Small intestine (tissue), 7 donors: ENCODE measurements around the gene LRRC27. TPM values are rescaled to one million over a fixed set of nuclear protein-coding genes. Genes with fewer than 3 reads are reported as not detected.

ENCODE experiments used
- DNase-seq, 2 donors: peaks; one replicate each; pipeline versions ENCODE4 v3.0.0 to v3.0.0-alpha.2; 2013
- FAIRE-seq: peaks from 2 replicates; lab custom pipeline; 2012; peaks lifted over from hg19 to GRCh38; lab: Jason Lieb, UNC
- H3K27ac ChIP-seq, 3 donors: one replicate each; pipeline ENCODE4 v1.5.1; 2013; ENCODE audit warnings: low read length in 2 of 3, mild to moderate bottlenecking in 2 of 3, control low read depth in 1 of 3, inconsistent platforms in 1 of 3, low read depth in 1 of 3, moderate library complexity in 1 of 3
- H3K27me3 ChIP-seq, 3 donors: one replicate each; pipeline ENCODE4 v1.6.1; 2013; ENCODE audit warnings: low read length in 3 of 3, inconsistent platforms in 1 of 3; ENCODE audit not compliant: control insufficient read depth in 3 of 3, insufficient read depth in 3 of 3
- H3K36me3 ChIP-seq, 3 donors: one replicate each; pipeline ENCODE4 v1.6.1; 2013; ENCODE audit warnings: low read length in 3 of 3, inconsistent platforms in 1 of 3, low read depth in 1 of 3, mild to moderate bottlenecking in 1 of 3, moderate library complexity in 1 of 3; ENCODE audit not compliant: control insufficient read depth in 3 of 3, insufficient read depth in 2 of 3
- H3K4me1 ChIP-seq, 3 donors: one replicate each; pipeline ENCODE4 v1.6.1; 2013; ENCODE audit warnings: low read length in 2 of 3, inconsistent platforms in 1 of 3, low read depth in 1 of 3, mild to moderate bottlenecking in 1 of 3, moderate library complexity in 1 of 3; ENCODE audit not compliant: control insufficient read depth in 3 of 3, insufficient read depth in 2 of 3
- H3K4me3 ChIP-seq, 3 donors: one replicate each; pipeline ENCODE4 v1.5.1; 2013; ENCODE audit warnings: low read length in 3 of 3, control low read depth in 1 of 3, inconsistent platforms in 1 of 3, low read depth in 1 of 3, mild to moderate bottlenecking in 1 of 3, moderate library complexity in 1 of 3
- H3K9me3 ChIP-seq, 2 donors: one replicate each; pipeline ENCODE4 v1.6.1; 2013; ENCODE audit warnings: low read depth in 1 of 2, low read length in 1 of 2; ENCODE audit not compliant: control insufficient read depth in 2 of 2, insufficient read depth in 1 of 2
- WGBS, 3 donors: extraction: QIAGEN DNeasy Blood & Tissue Kit; methylation state at CpG; one replicate each; pipeline ENCODE4 v1.1.7; 2013; 5-methylcytosine and 5-hydroxymethylcytosine counted together
- polyA plus RNA-seq, 4 donors: library from polyadenylated mRNA; stranded (reverse) in 3 of 4; unstranded in 1 of 4; fragments of 200-250 nt in 3 of 4; fragments of 120-200 nt in 1 of 4; gene quantifications; one replicate each; pipeline versions ENCODE4 v1.2.1 to v1.2.3, GENCODE V29; 2013
- donor health status: healthy with polysubstance abuse.
- donor health status: control.
- donor health status: control.
- donor health status: Bipolar disorder and iron deficiency.
- donor health status: healthy.

Gene LRRC27
- polyA plus RNA-seq, 4 donors = 4.7 to 14.1 (median 8.8) TPM

DNA sequence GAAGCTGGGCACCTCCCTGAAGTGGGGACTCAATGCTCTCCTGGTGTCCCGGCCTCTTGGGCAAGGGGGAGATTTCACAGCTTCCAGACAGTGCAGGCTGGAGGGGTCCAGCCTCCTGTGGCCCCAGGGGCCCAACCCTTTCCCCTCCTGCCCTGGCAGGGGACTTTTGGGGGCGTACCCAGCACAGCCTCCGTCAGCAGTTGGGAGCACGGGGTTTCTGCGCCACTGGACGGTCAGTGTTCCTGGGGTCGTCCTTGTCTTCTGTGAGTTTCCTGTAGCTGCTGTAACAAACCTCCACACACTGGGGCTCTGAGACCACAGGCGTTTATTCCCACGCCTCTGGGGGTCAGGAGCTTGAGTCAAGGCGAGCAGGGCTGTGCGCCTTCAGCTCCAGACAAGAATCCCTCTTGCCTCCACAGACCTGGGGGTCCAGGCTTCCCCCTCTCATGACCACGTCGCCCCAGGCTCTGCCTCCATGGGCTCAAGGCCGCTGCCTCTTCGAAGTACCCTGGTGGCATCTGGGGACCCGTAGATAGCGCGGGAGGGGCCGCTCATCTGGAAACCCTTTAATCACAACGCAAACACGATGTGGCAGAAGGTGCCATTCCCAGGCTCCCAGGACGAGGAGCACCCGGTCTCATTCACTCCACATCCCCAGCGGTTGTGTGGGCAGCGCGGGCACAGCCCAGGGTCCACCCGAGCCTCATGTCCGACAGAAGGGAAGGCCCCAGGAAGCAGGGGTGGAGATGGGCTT, 79.0 kb downstream of the LRRC27 start:
- WGBS, 3 donors = 81 to 87% (median 81%) methylated on average over 28 of the region's 28 CpGs
- DNase-seq (no peak), FAIRE-seq (no peak)
- Histone ChIP-seq H3K4me3 (no peak overlapping the region), H3K27ac (peak overlapping the region in 2 of 3 donors; percentile 69 to 78), H3K9me3 (no peaks in the 10 kb centered on the region), H3K36me3 (peaks cover 0 to 92% (median 0%) of the 10 kb centered on the region in 3 donors), H3K27me3 (no peaks in the 10 kb centered on the region), H3K4me1 (peaks cover 3 to 78% (median 10%) of the 10 kb centered on the region in 3 donors)

DNA sequence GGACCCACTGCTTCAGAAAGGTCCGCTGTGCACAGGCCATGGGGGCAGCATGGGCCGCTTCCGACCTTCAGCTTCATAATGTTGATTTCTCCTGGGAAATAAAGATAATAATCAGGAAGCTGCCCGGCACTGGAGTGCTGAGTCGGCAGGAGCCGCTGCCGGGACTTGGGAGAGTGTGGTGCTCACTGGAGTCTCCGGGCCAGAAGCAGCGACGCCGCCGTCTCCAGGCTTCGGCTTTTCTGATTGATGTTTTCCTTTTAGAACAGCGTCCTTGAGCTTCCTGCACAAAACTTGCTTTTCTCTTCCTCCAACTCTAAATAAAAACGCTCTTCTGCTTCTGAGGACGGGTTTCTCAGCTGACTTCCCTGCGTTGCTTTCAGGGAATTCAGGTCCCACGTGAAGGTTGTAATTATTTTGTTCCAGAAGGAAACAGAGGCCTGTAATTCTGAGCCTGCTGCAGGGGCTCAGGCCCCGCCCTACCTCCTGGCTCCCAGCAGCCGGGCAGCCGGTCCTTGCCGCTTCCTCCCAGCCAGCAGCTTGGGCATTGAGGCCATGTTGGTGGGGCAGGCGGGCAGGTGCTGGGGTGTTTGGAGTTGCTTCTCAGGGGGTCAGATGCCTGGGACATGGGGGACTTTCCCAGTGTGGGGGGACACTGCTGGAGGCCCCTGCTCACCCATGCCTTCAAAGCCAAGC, 79.7 kb downstream of the LRRC27 start:
- H3K27ac ChIP-seq = peak overlapping the region in 2 of 3 donors; percentile 69 to 78
- peaks cover 0 to 92% (median 0%) of the 10 kb centered on the region in 3 donors for H3K36me3 ChIP-seq
- H3K4me1 ChIP-seq = peaks cover 3 to 81% (median 10%) of the 10 kb centered on the region in 3 donors
- H3K4me3 ChIP-seq = no peak overlapping the region
- H3K27me3 ChIP-seq = no peaks in the 10 kb centered on the region
- FAIRE-seq (no peak), DNase-seq (peak; percentile 50 to 77)
- no peaks in the 10 kb centered on the region for H3K9me3 ChIP-seq
- WGBS, 3 donors = 21 to 26% (median 26%) methylated on average over 23 of the region's 23 CpGs

- DNase-seq = no peak
- FAIRE-seq = no peak
- H3K4me3 ChIP-seq = no peak overlapping the region
- H3K27ac ChIP-seq = peak overlapping the region in 2 of 3 donors; percentile 69 to 78
- 80 to 82% (median 81%) methylated on average over 29 of the region's 29 CpGs for WGBS, 3 donors
- H3K27me3 ChIP-seq = no peaks in the 10 kb centered on the region
- no peaks in the 10 kb centered on the region for H3K9me3 ChIP-seq
- H3K36me3 ChIP-seq = peaks cover 0 to 92% (median 0%) of the 10 kb centered on the region in 3 donors
- H3K4me1 ChIP-seq = peaks cover under 1 to 75% (median 7%) of the 10 kb centered on the region in 3 donors
Observed at GRCh38 chr10:132412316-132413192, 80.6 kb downstream of the LRRC27 start.

- no peaks in the 10 kb centered on the region for H3K9me3 ChIP-seq
- peaks cover 0 to 75% (median 5%) of the 10 kb centered on the region in 3 donors for H3K4me1 ChIP-seq
- peaks cover 0 to 94% (median 0%) of the 10 kb centered on the region in 3 donors for H3K36me3 ChIP-seq
- H3K27me3 ChIP-seq = no peaks in the 10 kb centered on the region
- H3K27ac ChIP-seq = peak overlapping the region in 1 of 3 donors; percentile 78
- FAIRE-seq = no peak
- 83 to 90% (median 89%) methylated on average over 32 of the region's 32 CpGs for WGBS, 3 donors
- H3K4me3 ChIP-seq = no peak overlapping the region
- peak in 1 of 2 donors; percentile 91 for DNase-seq
Observed at GRCh38 chr10:132413226-132414205, 81.5 kb downstream of the LRRC27 start.

DNA sequence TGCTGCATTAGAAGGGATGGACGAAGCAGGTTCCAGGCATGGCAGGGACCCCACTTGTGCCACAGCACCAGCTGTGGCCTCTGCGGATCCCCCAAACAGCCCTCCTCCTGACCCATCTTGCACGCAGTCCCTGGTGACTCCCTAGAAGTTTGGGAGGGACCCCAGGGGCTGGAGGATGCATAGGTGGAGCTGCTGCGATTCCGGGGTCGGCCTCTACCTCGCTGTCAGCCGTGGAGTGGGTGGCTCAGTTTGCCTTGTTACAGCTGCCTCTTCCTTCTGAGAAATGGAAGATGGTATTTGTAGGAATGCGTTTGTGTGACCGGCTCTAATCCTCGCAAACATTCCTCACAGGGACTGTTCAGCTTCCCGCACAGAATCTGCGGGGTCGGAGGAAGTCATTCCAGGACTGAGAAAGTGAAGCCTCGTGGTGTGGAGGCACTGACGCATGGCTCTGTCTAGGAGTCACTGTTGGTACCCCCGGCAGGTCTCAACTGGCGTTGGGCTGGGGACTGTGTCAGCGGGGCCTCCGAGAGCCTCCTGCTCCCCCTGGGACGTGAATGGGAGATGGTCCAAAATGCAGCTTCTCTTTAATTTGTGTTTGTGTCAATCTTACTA, 82.5 kb downstream of the LRRC27 start:
- peaks cover 0 to 73% (median 7%) of the 10 kb centered on the region in 3 donors for H3K4me1 ChIP-seq
- H3K36me3 ChIP-seq = peaks cover 0 to 84% (median 0%) of the 10 kb centered on the region in 3 donors
- H3K9me3 ChIP-seq = no peaks in the 10 kb centered on the region
- 91 to 97% (median 94%) methylated on average over 21 of the region's 21 CpGs for WGBS, 3 donors
- H3K4me3 ChIP-seq = no peak overlapping the region
- FAIRE-seq (no peak), DNase-seq (no peak)
- peak overlapping the region in 1 of 3 donors; percentile 78 for H3K27ac ChIP-seq
- no peaks in the 10 kb centered on the region for H3K27me3 ChIP-seq

- H3K4me1 ChIP-seq = peaks cover 0 to 76% (median 7%) of the 10 kb centered on the region in 3 donors
- H3K36me3 ChIP-seq = peaks cover 0 to 77% (median 0%) of the 10 kb centered on the region in 3 donors
- no peak overlapping the region for H3K27ac ChIP-seq
- no peak overlapping the region for H3K4me3 ChIP-seq
- no peaks in the 10 kb centered on the region for H3K9me3 ChIP-seq
- DNase-seq (no peak), FAIRE-seq (no peak)
- no peaks in the 10 kb centered on the region for H3K27me3 ChIP-seq
- 90 to 95% (median 94%) methylated on average over 5 of the region's 5 CpGs for WGBS, 3 donors
Observed at GRCh38 chr10:132415255-132415654, 83.3 kb downstream of the LRRC27 start.

- FAIRE-seq (no peak), DNase-seq (no peak)
- Histone ChIP-seq H3K9me3 (no peaks in the 10 kb centered on the region), H3K4me3 (no peak overlapping the region), H3K4me1 (peaks cover 0 to 79% (median 7%) of the 10 kb centered on the region in 3 donors), H3K36me3 (peaks cover 0 to 70% (median 0%) of the 10 kb centered on the region in 3 donors), H3K27ac (no peak overlapping the region), H3K27me3 (no peaks in the 10 kb centered on the region)
- WGBS, 3 donors = 94 to 96% (median 95%) methylated on average over 16 to 22 of the region's 22 CpGs
Observed at GRCh38 chr10:132415956-132416355, 84.0 kb downstream of the LRRC27 start.
